ENCODE measurements around the gene PRPF18.
"Not testable (repeated sequence)": the region's sequence is repeated elsewhere in the genome, so short reads cannot be mapped to it uniquely, and the experiment has no call there.

Gene PRPF18

GRCh38 chr10:13586676-13587355 lies at the start of gene PRPF18:
PRPF18 (plus strand) TSS chr10:13586965; CDS start chr10:13587087, 122 bp downstream.
- DNase-seq = peak; percentile 93

- DNase-seq = not testable (repeated sequence)
Observed at GRCh38 chr10:13537985-13538384, 48.8 kb upstream of the PRPF18 start.

GRCh38 chr10:13542533-13542932 lies 44.2 kb upstream of the PRPF18 start:
- no peak for DNase-seq

- no peak for DNase-seq
Observed at GRCh38 chr10:13550802-13551201, 36.0 kb upstream of the PRPF18 start.

GRCh38 chr10:13555884-13556510 lies 30.8 kb upstream of the PRPF18 start:
- DNase-seq = no peak

GRCh38 chr10:13559124-13559700 lies 27.6 kb upstream of the PRPF18 start:
- no peak for DNase-seq

GRCh38 chr10:13560597-13560996 lies 26.2 kb upstream of the PRPF18 start:
- peak; percentile 43 for DNase-seq

GRCh38 chr10:13563481-13564445 lies 23.0 kb upstream of the PRPF18 start:
- no peak for DNase-seq

- no peak for DNase-seq
Observed at GRCh38 chr10:13564576-13564975, 22.2 kb upstream of the PRPF18 start.

- no peak for DNase-seq
Observed at GRCh38 chr10:13567030-13567429, 19.7 kb upstream of the PRPF18 start.

GRCh38 chr10:13571541-13571940 lies 15.2 kb upstream of the PRPF18 start:
- DNase-seq = no peak

- no peak for DNase-seq
Observed at GRCh38 chr10:13573960-13574359, 12.8 kb upstream of the PRPF18 start.

GRCh38 chr10:13585195-13585751 lies 1.5 kb upstream of the PRPF18 start:
- no peak for DNase-seq

- no peak for DNase-seq
Observed at GRCh38 chr10:13585943-13586342, 822 bp upstream of the PRPF18 start.

GRCh38 chr10:13587391-13587790 lies 626 bp downstream of the PRPF18 start:
- no peak for DNase-seq

- no peak for DNase-seq
Observed at GRCh38 chr10:13589316-13589715, 2.6 kb downstream of the PRPF18 start.

GRCh38 chr10:13590886-13591285 lies 4.1 kb downstream of the PRPF18 start:
- no peak for DNase-seq

GRCh38 chr10:13592306-13592705 lies 5.5 kb downstream of the PRPF18 start:
- DNase-seq = no peak

- DNase-seq = peak; percentile 68
Observed at GRCh38 chr10:13593535-13593934, 6.8 kb downstream of the PRPF18 start.

GRCh38 chr10:13594641-13595040 lies 7.9 kb downstream of the PRPF18 start:
- no peak for DNase-seq

GRCh38 chr10:13597909-13598308 lies 11.1 kb downstream of the PRPF18 start:
- DNase-seq = no peak

GRCh38 chr10:13604357-13605040 lies 17.7 kb downstream of the PRPF18 start:
- no peak for DNase-seq

All from fibroblast of skin of right biceps (primary cell).